NT2/D1 (cell line): ENCODE results near the gene ANAPC2.

Source experiments
- DNase-seq: peaks from one replicate; pipeline ENCODE4 v3.0.0-alpha.2; 2011; ENCODE audit warnings: low read depth, low spot score
- H3K27me3 ChIP-seq: 2 replicates; pipeline ENCODE4 v1.6.0; 2011; ENCODE audit warnings: mild to moderate bottlenecking; ENCODE audit not compliant: insufficient read length, insufficient read depth
- H3K36me3 ChIP-seq: 2 replicates; pipeline ENCODE4 v1.6.1; 2011; ENCODE audit warnings: mild to moderate bottlenecking, low read length, mixed read lengths; ENCODE audit not compliant: insufficient read depth, insufficient read length
- H3K4me1 ChIP-seq: 2 replicates; pipeline ENCODE4 v1.5.1; 2011; ENCODE audit not compliant: insufficient read depth, insufficient read length
- H3K4me3 ChIP-seq: 2 replicates; pipeline ENCODE4 v1.5.1; 2011; ENCODE audit warnings: low read depth; ENCODE audit not compliant: insufficient read length
- H3K9ac ChIP-seq: 2 replicates; pipeline ENCODE4 v1.6.0; 2011; ENCODE audit warnings: low read depth; ENCODE audit not compliant: insufficient read length
- H3K9me3 ChIP-seq: 2 replicates; pipeline ENCODE4 v1.5.1; 2011; ENCODE audit warnings: mild to moderate bottlenecking, low read length; ENCODE audit not compliant: insufficient read depth
- SUZ12 ChIP-seq: IDR thresholded peaks from 2 replicates; pipeline ENCODE4 v1.6.1; 2011; ENCODE audit not compliant: insufficient read length, insufficient read depth; ENCODE audit errors: extremely low read depth
- YY1 ChIP-seq: IDR thresholded peaks from 2 replicates; pipeline ENCODE4 v1.6.1; 2011; ENCODE audit not compliant: insufficient read length, insufficient read depth
- ZNF274 ChIP-seq: IDR thresholded peaks from 2 replicates; pipeline ENCODE4 v1.6.1; 2011; ENCODE audit warnings: mild to moderate bottlenecking, low read depth, low read length

ANAPC2 gene

DNA sequence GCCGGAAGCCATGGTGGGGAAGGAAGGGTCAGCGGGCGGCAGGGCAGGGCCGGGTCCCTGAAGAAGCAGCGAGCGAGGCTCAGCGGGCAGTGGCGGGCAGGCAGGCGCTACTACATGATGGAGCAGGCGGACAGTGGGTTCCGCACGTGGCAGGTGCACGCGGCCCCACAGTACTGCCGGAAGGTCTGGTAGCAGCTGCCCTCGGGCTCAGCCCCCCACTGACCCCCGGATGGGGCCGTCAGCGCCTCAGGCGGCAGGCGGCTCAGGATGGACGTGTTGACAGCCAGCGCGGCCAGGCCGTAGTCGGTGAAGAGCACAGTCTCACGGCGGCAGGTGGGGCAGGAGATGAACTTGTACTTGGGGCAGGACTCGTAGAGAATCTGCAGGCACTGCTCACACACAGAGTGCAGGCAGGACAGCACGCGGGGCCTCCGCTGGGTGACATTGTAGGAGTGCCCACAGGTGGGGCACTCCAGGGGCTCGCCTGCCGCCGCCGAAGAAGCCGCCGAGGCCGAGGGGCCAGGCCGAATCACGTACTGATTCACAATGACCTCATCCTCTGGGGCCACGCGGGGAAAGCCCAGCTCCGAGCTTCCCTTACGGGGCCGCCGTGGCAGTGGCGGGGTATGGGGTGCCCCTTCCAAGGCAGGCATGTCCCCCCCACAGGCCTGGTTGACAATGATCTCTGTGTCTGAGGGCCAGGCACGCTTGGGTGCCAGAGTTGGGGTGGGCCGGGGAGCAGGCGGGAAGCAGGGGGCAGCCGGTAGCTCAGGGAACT, 32.1 kb upstream of the ANAPC2 start:
- Histone ChIP-seq H3K9ac (no peak overlapping the region), H3K36me3 (peaks cover 41% of the 10 kb centered on the region), H3K9me3 (no peaks in the 10 kb centered on the region), H3K4me3 (no peak overlapping the region), H3K27me3 (peaks cover 13% of the 10 kb centered on the region), H3K4me1 (peaks cover 27% of the 10 kb centered on the region)
- TF ChIP-seq ZNF274: no peak
- no peak for TF ChIP-seq SUZ12
- TF ChIP-seq YY1: no peak
- no peak for DNase-seq

- Histone ChIP-seq H3K36me3 (peaks cover 48% of the 10 kb centered on the region), H3K9ac (no peak overlapping the region), H3K4me3 (no peak overlapping the region), H3K27me3 (peaks cover 13% of the 10 kb centered on the region), H3K4me1 (peaks cover 23% of the 10 kb centered on the region), H3K9me3 (no peaks in the 10 kb centered on the region)
- TF ChIP-seq ZNF274 (no peak), YY1 (no peak), SUZ12 (no peak)
- DNase-seq: no peak
Observed at GRCh38 chr9:137219757-137220316, 31.5 kb upstream of the ANAPC2 start.

GRCh38 chr9:137218754-137219271, 30.5 kb upstream of the ANAPC2 start:
- H3K4me1 ChIP-seq: peaks cover 21% of the 10 kb centered on the region
- no peak for DNase-seq
- H3K9me3 ChIP-seq: no peaks in the 10 kb centered on the region
- peaks cover 13% of the 10 kb centered on the region for H3K27me3 ChIP-seq
- TF ChIP-seq ZNF274 (no peak), YY1 (no peak), SUZ12 (no peak)
- H3K36me3 ChIP-seq: peaks cover 58% of the 10 kb centered on the region
- H3K9ac ChIP-seq: no peak overlapping the region
- no peak overlapping the region for H3K4me3 ChIP-seq

GRCh38 chr9:137218212-137218753, 29.9 kb upstream of the ANAPC2 start:
- peaks cover 21% of the 10 kb centered on the region for H3K4me1 ChIP-seq
- TF ChIP-seq YY1 (no peak), SUZ12 (no peak), ZNF274 (no peak)
- DNase-seq: no peak
- H3K4me3 ChIP-seq: no peak overlapping the region
- no peak overlapping the region for H3K9ac ChIP-seq
- peaks cover 13% of the 10 kb centered on the region for H3K27me3 ChIP-seq
- H3K9me3 ChIP-seq: no peaks in the 10 kb centered on the region
- peaks cover 63% of the 10 kb centered on the region for H3K36me3 ChIP-seq

- H3K9ac ChIP-seq: peak overlapping the region; percentile 21
- no peaks in the 10 kb centered on the region for H3K9me3 ChIP-seq
- H3K36me3 ChIP-seq: peaks cover 71% of the 10 kb centered on the region
- DNase-seq: no peak
- H3K4me3 ChIP-seq: no peak overlapping the region
- H3K27me3 ChIP-seq: peaks cover 7% of the 10 kb centered on the region
- peaks cover 17% of the 10 kb centered on the region for H3K4me1 ChIP-seq
- no peak for TF ChIP-seq YY1
Observed at GRCh38 chr9:137217276-137218211, 29.2 kb upstream of the ANAPC2 start.

DNA sequence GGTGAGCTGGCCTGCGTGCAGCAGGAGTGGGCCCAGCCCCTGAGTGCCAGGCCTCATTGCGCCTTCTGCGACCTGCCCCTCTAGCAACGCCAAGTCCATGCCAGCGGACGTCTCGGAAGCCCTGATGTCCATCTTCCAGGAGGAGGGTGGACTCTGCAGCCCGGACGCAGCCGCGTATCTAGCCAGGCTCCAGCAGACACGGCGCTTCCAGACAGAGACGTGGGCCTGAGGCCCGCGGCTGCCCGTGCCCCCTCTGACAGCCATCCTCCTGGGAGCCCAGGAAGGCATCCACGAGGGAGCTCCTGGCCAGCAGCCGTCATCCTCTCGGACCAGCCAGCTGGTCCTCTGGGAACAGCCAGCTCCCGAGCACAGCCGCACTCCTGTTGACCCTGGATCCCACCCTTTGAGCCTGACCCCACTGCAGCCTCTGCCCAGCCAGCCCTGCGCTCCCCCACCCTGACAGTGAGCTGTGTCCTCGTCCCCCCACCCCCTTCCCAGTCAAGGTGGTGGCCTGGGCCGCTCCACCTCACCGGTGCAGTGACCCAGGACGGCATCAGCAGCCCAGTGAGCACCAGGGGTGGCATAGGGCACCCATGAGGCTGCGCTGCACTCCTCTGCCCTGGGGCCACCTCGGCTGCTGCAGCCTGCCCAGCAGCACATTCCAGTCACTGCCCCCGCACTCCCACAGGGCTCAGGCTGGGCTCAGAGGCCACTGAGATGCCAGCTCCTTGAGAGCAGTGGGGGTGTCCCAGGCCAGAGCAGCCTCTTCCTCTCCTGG, 28.0 kb upstream of the ANAPC2 start:
- TF ChIP-seq SUZ12 (no peak), ZNF274 (no peak), YY1 (no peak)
- Histone ChIP-seq H3K36me3 (peaks cover 82% of the 10 kb centered on the region), H3K9me3 (no peaks in the 10 kb centered on the region), H3K9ac (no peak overlapping the region), H3K27me3 (no peaks in the 10 kb centered on the region), H3K4me1 (peaks cover 21% of the 10 kb centered on the region), H3K4me3 (no peak overlapping the region)
- DNase-seq: no peak
